ENCODE measurements around the gene FAIM2.
A peak's percentile ranks its signal among the peaks of the same experiment; 100 is the strongest.

Gene FAIM2

GRCh38 chr12:49853671-49854070 is 50.0 kb downstream of the FAIM2 start:
- no peak for DNase-seq

- DNase-seq: no peak
Observed at GRCh38 chr12:49847161-49847560, 56.5 kb downstream of the FAIM2 start.

DNA sequence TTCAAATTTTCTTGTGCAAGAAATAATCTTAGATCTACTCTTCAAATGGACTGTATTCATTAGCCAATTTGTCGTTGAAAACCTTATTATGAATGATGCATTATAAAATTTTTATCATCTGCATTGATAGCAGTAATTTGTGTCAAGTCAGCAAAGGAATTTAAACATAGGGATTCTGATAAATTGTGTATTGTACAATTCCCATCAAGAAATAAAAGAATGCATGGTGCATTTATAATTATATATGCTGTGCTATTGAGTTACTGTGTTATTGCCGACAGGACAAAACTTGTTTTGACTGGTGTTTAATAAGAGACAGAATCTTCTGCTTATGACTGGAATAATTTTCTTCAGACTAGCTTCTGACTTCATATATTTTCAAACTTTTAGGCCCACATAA is 57.7 kb downstream of the FAIM2 start:
- no peak for DNase-seq

DNA sequence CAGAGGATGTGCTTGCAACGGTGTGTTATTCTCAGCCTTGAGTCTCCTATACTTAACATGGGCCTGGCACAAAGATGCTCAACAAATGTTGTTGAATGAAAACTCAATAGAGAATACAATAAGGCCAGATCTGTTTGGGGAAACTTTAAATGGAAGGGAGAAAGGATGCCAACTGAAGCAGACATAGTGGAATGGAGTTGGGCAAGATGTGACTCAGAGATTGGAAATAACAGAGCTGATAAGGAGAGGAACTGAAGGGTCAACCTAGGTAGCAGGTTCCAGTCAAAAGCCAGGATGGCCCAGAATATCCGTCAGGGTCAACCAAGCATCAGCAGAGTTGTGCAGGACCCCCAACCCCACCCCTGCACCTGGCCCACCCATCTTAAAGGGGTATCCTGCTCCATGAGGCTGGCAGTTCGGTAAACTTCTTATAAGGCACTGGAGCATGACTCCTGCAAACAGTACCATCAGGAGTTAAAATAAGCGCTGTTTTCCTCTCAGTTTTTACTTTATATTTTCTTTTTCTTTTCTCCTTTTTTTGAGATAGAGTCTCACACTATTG is 59.7 kb downstream of the FAIM2 start:
- no peak for DNase-seq

GRCh38 chr12:49843411-49843810 is 60.3 kb downstream of the FAIM2 start:
- DNase-seq: no peak

GRCh38 chr12:49842519-49843352 is 61.0 kb downstream of the FAIM2 start, which contains the start of gene BCDIN3D:
TSS of gene BCDIN3D (minus strand) at chr12:49843106. CDS start at chr12:49843087, 19 bp downstream.
- peak; percentile 92 to 95 for DNase-seq

- DNase-seq: peak in 1 of 2 experiments; percentile 43
Observed at GRCh38 chr12:49838973-49839633, 64.6 kb downstream of the FAIM2 start.

DNA sequence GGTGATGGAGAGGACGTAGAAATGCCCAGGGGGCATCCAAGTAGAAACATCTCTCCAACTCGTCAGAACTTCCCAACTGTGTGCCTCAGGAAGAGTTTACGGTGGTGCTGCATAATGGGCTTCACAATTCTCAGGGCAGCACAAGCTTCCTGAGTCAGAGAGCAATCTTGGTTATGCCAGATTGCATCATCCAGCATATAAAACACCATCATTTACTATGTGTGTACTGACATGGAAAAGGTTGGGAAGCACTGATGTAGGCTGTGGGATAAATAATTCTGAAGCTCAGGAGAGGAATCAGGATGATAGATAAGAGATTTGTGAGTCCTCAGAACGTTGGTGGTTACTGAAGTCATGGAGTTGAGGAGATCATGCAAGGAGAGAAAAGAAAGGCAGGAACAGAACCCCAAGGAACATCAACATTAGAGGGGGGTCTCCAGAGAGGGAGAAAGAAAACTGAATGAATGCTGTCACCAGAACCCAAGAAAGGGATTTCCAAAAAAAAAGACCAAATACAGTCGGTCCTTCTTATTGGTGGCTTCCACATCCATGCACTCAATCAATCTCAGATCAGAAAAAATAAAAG is 70.8 kb downstream of the FAIM2 start:
- no peak for DNase-seq

- DNase-seq: no peak
Observed at GRCh38 chr12:49831717-49832116, 72.0 kb downstream of the FAIM2 start.

DNA sequence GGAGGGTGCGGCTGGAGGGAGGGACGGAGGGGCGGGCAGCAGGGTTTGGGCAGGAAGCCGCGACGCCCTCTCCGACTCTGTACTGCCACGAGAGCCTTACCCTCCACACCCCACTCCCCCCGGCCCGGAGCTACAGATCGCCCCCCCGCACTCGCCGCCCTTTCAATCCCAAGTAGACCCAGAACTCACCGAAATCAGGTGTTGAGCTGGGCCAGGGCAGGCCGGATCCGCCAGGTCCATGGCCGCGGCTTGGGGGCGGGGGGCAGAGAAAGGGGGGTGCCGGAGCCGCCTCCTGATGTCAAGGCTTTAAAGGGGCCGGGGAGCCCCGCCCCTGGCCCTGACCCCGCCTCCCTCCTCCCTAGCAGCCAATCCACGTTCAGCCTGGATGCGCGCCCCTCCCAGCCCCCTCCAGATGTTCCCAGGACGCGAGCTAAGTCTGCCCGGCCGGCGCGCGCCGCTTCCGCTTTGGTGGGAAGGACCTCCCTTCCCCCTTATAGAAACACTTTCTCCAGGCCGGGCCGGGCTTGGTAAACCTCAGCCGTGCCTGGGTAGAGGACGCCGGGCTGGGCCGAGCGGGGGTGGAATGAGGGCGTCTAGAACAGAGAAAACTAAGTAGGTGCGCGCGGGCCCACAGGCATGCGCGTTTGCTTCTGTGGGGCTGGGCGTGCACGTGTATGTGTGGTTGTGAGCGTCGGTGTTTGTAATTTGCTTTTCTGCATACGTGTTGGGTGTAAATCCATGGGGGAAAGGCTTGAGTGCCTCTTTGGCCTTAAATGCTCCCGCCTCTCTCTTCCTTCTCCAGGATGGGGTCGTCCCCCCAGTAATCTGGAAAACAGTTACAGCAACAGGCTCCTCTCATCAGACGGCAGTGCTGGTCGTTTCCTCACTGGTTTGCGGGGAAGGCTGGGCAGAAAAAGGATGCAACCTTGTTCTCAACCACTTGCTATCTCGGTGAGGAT is 75.3 kb downstream of the FAIM2 start, which contains the start of gene NCKAP5L:
NCKAP5L (minus strand) TSS at position 281 of the 959 bp plus-strand sequence. CDS start 24,369 bp downstream, outside the sequence.
- peak; percentile 83 to 92 for DNase-seq

- peak in 1 of 2 experiments; percentile 29 for DNase-seq
Observed at GRCh38 chr12:49827401-49828099, 76.2 kb downstream of the FAIM2 start.

- no peak for DNase-seq
Observed at GRCh38 chr12:49827051-49827400, 76.7 kb downstream of the FAIM2 start.

- DNase-seq: no peak
Observed at GRCh38 chr12:49825971-49826421, 77.7 kb downstream of the FAIM2 start.

DNA sequence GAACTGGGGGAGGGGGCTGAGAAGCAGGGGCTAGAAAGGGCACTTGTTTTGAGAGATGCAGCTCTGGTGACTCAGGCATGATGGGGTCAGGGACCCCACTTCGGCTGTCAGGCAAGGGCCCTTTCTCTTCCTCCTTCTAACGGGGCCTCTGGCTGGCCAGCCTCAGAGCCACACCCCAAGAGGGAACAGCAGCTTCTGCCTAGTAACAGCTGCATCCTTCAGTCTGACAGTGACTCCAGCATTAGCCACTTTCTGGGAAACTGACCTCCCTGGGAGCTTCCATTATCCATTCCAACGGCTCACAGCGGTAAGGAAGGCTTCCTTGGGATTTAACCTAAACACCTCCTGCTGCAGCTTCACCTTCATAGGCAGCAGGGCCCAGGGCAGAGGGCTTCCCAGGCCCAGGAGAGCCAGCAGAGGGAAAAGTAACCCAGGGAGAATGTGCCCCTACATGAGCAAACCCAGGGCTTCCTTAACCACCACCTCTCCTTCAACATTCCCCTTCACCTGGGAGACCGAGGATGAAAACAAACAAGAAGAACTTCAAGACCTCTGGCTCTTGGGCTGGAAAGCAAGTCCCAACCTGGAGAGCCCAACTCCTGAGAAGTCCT is 78.2 kb downstream of the FAIM2 start:
- DNase-seq: no peak

DNA sequence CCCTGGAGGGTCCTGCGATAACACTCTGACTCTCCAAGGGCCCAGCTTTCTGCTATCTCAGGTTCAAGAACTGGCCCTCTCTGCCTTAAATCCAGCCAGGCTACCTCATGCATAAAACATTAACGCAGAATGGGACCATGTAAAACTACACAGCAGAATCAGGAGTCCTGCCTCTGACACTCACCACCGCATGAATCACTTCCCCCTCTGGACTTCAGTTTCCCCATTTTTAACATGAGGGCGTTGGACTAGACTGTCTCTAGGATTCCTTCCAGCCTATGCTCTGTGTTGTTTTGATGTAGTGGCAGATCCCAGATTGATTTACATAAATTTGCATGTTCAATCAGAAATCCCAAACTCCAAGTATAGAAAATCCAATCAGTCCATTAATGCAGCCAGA is 78.8 kb downstream of the FAIM2 start:
- no peak for DNase-seq

DNA sequence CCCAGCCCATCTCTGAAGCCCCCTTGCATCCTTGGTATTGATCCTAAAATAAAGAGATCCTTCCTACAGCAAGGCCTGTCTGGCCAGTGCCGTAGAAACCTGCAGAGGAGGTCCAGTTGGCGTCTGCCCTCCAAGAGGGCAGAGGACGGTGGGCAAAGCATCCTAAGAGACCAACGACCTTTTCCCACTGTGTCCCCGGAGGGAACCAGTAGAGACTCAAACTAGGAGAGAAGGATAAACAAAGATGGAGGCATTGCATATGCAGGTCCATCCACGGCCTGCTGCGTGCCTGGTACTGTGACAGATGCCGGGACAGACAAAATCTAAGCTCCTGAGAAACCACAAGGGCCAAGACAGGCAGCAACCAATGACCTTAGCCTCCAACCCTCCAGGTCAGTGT is 79.3 kb downstream of the FAIM2 start:
- DNase-seq: no peak

DNA sequence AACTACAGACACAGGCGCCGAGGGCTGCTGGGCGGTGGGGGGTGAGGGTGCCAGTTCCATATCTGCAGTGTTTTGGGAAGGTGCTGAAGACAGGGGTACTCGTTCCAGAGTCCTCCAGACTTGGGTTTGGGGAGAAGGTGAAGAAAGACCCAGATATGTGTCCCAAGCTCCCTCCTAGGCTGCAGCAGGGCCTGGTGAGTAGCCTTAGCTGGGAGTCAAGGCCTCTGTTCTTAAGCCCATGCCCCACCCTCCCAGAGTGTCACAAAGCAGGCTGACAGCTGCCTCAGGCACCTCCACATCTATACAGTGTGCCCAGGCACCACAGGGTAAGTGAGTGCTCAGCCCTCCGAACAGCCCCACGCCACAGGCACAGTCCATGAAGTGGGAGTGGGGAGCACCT is 79.7 kb downstream of the FAIM2 start:
- DNase-seq: no peak

- no peak for DNase-seq
Observed at GRCh38 chr12:49823350-49823749, 80.3 kb downstream of the FAIM2 start.

DNA sequence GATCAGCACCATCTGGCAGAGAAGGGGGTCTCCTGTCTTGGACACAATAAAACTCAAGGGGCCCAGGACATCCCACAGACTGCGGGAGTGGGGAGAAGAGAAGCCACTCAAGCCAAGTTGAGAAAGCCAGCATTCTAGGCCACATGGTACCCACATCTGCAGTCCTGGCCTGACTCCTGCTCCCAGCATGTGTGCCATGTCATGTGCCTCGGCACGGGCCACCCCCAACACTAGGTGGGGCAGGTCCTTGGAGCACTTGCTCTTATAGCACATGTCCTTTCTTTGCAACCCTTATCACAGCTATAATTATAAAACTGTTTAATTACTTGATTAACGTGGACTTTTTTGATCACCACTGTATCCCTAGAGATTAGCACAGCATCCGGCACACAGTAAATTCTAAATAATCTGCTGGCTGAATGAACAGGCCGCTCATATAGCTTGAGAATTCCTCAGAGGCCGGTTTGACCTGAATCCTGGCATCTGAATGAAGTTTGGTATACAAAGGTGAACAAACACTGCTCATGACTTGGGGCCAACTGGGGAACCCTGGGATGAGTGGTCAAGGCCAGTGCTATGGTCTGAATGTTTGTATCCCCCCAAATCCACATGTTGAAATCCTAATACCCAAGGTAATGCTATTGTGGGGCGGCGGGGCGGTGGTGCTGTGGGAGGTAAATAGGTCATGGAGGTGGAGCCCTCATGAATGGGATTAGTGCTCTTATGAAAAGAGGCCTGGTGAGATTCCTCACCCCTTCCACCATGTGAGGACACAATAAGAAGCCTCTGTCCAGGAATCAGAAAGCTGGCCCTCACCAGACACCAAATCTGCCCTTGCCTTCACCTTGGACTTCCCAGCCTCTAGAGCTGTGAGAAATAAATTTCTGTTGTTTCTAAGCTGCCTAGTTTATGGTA is 82.1 kb downstream of the FAIM2 start:
- DNase-seq: no peak

DNA sequence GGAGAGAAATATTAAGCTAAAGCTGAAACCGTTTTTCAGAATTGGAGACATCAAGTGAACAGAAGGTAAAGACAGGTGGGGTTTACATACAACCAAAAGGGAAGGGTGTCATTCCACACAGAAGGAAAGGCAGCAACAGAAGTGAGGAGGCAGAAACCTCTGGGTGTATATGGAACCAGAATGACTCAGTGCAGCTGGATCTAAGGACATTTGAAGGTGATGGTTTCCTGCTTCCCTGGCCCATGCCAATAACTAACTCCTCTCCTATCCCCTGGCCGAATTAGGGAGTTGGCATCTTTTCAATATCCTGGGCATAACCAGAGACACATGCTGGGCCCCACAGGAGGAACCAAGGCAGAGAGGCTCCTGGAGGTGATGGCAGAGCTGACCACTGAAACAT is 83.9 kb downstream of the FAIM2 start:
- DNase-seq: no peak

Data from SW 1271 (cell line).